Uterus (tissue), 4 donors: Measurements from ENCODE around the gene DNAH1. TPM values are rescaled to one million over a fixed set of nuclear protein-coding genes. Genes with fewer than 3 reads are reported as not detected.

Source experiments
- DNase-seq, 2 donors: peaks; one replicate each; pipeline ENCODE4 v3.0.0-alpha.2; 2019 to 2020
- H3K27ac ChIP-seq, 2 donors: fragments of 200-600 bp; sonication (generic); 1 replicate in 1 of 2; 2 replicates in 1 of 2; pipeline ENCODE4 v1.5.1; 2016 to 2018
- H3K27me3 ChIP-seq, 2 donors: fragments of 200-600 bp; sonication (generic); one replicate each; pipeline ENCODE4 v1.5.1; 2018 to 2019; ENCODE audit warnings: control low read depth in 1 of 2
- H3K36me3 ChIP-seq, 2 donors: fragments of 200-600 bp; sonication (generic); one replicate each; pipeline ENCODE4 v1.5.1; 2019; ENCODE audit warnings: control low read depth in 1 of 2
- H3K4me1 ChIP-seq, 2 donors: fragments of 200-600 bp; sonication (generic); one replicate each; pipeline ENCODE4 v1.5.1; 2018 to 2019; ENCODE audit warnings: control low read depth in 1 of 2
- H3K4me3 ChIP-seq, 2 donors: fragments of 200-600 bp; sonication (generic); 1 replicate in 1 of 2; 2 replicates in 1 of 2; pipeline ENCODE4 v1.5.1; 2018 to 2019; ENCODE audit warnings: mild to moderate bottlenecking in 1 of 2
- H3K9me3 ChIP-seq, 2 donors: fragments of 200-600 bp; sonication (generic); one replicate each; pipeline ENCODE4 v1.5.1; 2019; ENCODE audit warnings: control low read depth in 1 of 2
- CTCF ChIP-seq, 4 experiments: fragments of 200-600 bp in 2 of 4; fragments of 450-650 bp in 2 of 4; sonication (generic) in 2 of 4; IDR thresholded peaks; one replicate each; pipeline ENCODE4 v1.5.1; 2016 to 2019; ENCODE audit warnings: antibody characterized with exemption in 4 of 4, mild to moderate bottlenecking in 2 of 4, moderate library complexity in 1 of 4
- POLR2A ChIP-seq, 2 donors: fragments of 450-650 bp; IDR thresholded peaks; one replicate each; pipeline ENCODE4 v1.6.1; 2016; ENCODE audit warnings: antibody characterized with exemption in 2 of 2, mild to moderate bottlenecking in 1 of 2, moderate library complexity in 1 of 2
- intact Hi-C: fragments of 100-400 bp; cut with DNase I; formaldehyde crosslinking; loops from one replicate; pipeline ENCODE4 v1.15.1; 2023; ENCODE audit warnings: low total_unique reads
- total RNA-seq, 4 donors: library from RNA; depleted of rRNA in 3 of 4; stranded (reverse); fragments of >200 nt in 3 of 4; gene quantifications; one replicate each; pipeline versions ENCODE4 v1.1.0 to v1.2.4, GENCODE V29; 2014 to 2023
- donor health status: DM: yes; HTN: yes; CAD: no.

The DNAH1 gene
- total RNA-seq, 4 donors from 2014 or later = 5.1 to 46.2 (median 11.0) TPM

DNA sequence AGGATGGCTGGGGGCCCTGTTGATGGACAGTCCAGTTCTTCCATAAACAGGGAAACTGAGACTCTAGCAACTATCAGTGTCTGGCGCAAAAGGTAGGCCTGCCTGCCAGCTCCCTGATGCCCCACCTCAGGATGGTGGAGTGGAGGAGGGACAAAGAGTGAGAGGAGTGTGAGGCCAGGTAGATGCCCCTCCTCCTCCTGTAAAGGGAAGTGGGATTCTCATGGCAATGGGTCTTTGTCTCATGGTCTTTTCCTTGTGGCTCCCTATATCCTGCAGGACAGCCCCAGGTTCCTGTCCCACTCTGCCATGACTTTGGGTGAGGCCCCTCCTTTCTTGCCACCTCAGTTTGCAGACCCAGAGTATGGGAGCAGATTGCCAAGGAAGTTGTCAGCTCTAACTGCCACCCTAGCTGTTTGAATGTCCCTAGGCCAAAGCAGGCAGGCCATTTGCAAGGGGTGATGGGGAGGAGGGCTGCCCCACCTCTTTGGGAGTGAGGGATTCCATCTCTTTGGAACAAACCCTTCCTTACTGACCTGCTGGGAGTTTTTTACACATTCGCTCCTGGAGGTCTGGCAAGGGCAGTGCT, 2.8 kb upstream of the DNAH1 start:
- no peak for DNase-seq

GRCh38 chr3:52313774-52314188, 2.3 kb upstream of the DNAH1 start:
- DNase-seq = no peak
- intact Hi-C loops = no loop called here
- peaks cover 0 to 4% of the 10 kb centered on the region in 2 donors for H3K4me1 ChIP-seq
- H3K27me3 ChIP-seq = no peaks in the 10 kb centered on the region
- TF ChIP-seq CTCF (IDR thresholded peaks at IDR 0.05) (no peak), POLR2A (IDR thresholded peaks at IDR 0.05) (no peak)
- H3K36me3 ChIP-seq = no peaks in the 10 kb centered on the region
- H3K27ac ChIP-seq = peak overlapping the region in 1 of 2 donors; percentile 45
- no peaks in the 10 kb centered on the region for H3K9me3 ChIP-seq
- no peak overlapping the region for H3K4me3 ChIP-seq

More for the DNA sequence above, 2.8 kb upstream of the DNAH1 start:
- no peaks in the 10 kb centered on the region for H3K9me3 ChIP-seq
- no peaks in the 10 kb centered on the region for H3K27me3 ChIP-seq
- H3K27ac ChIP-seq = peak overlapping the region; percentile 15 to 43
- no peak overlapping the region for H3K4me3 ChIP-seq
- no peaks in the 10 kb centered on the region for H3K36me3 ChIP-seq
- peaks cover 0 to 4% of the 10 kb centered on the region in 2 donors for H3K4me1 ChIP-seq
- no peak for TF ChIP-seq POLR2A (IDR thresholded peaks at IDR 0.05)
- TF ChIP-seq CTCF (IDR thresholded peaks at IDR 0.05) = no peak
- intact Hi-C loops = no loop called here

DNA sequence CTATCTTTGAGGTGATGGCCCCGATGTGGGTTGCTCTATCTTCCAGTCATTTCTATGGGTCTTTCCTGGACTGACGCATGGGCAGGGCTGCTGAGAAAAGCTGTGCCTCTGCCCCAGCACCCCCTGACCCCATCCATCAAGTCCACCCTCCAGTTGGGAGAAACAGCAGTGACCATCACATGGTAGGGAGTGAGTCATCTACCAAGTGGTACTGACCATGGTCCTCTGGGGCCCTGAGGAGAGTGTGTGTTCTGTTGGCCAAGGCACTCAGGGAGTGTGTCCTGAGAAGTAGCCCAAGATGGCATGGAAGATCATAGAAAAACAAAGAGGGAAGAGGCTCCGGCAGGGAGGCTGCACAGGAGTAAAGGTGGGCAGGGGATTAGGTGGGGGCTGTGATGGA, 1.6 kb upstream of the DNAH1 start:
- H3K4me1 ChIP-seq = peaks cover 0 to 4% of the 10 kb centered on the region in 2 donors
- no peak overlapping the region for H3K27ac ChIP-seq
- DNase-seq = no peak
- no peaks in the 10 kb centered on the region for H3K27me3 ChIP-seq
- no peak overlapping the region for H3K4me3 ChIP-seq
- intact Hi-C loops = no loop called here
- TF ChIP-seq CTCF (IDR thresholded peaks at IDR 0.05) (no peak), POLR2A (IDR thresholded peaks at IDR 0.05) (no peak)
- no peaks in the 10 kb centered on the region for H3K36me3 ChIP-seq
- H3K9me3 ChIP-seq = no peaks in the 10 kb centered on the region

- H3K4me3 ChIP-seq = no peak overlapping the region
- no peaks in the 10 kb centered on the region for H3K36me3 ChIP-seq
- H3K4me1 ChIP-seq = peaks cover 0 to 4% of the 10 kb centered on the region in 2 donors
- no peak for DNase-seq
- no peaks in the 10 kb centered on the region for H3K27me3 ChIP-seq
- H3K9me3 ChIP-seq = no peaks in the 10 kb centered on the region
- TF ChIP-seq POLR2A (IDR thresholded peaks at IDR 0.05) (no peak), CTCF (IDR thresholded peaks at IDR 0.05) (no peak)
- intact Hi-C loops = no loop called here
- no peak overlapping the region for H3K27ac ChIP-seq
Observed at GRCh38 chr3:52315006-52315405, 1.1 kb upstream of the DNAH1 start.

DNA sequence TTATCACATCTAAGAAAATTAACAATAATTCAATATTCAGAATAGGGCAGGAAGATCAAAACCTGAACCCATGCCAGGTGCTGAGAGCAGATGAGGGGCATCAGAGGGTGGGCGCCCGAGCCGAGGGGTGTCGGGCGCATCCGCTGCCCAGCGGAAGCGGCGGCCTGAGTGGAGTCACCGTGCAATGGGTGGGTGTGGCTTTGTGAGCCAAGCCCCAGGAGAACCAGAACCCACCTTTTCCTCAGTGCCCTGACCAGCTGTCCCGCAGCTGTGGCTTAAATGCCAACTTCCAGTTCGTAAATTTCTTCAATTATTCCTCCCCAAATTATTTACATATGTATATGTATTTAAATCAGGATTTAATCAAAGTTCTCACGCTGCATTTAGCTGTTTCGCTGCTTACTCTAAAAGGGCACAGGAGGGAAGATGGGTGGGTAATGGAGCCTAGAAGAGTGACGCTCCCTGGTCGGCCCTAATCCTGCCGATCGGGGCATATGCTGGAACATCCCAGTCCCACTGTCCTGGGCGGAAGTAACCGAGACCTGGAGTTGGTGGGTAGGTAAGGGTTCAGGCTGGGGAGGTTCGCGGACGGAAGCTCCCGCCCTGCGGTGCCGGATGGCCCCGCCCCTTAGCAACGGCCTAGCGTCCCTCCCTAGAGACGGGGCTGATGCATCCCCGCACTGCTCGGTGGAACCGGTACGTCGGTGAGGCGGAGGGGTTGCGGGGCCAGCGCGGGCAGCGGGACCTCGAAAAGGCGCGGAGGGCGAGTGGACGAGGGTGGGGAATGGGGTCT, 1.3 kb downstream of the DNAH1 start:
- DNase-seq = peak; percentile 57 to 70
- peak overlapping the region; percentile 23 to 26 for H3K4me3 ChIP-seq

More for the DNA sequence above, 1.3 kb downstream of the DNAH1 start:
- H3K9me3 ChIP-seq = no peaks in the 10 kb centered on the region
- no peaks in the 10 kb centered on the region for H3K27me3 ChIP-seq
- peak overlapping the region in 1 of 2 donors; percentile 4 for H3K27ac ChIP-seq
- no peaks in the 10 kb centered on the region for H3K36me3 ChIP-seq
- TF ChIP-seq CTCF (IDR thresholded peaks at IDR 0.05) (no peak), POLR2A (IDR thresholded peaks at IDR 0.05) (no peak)
- intact Hi-C loops = no loop called here
- H3K4me1 ChIP-seq = peaks cover 0 to 4% of the 10 kb centered on the region in 2 donors
